K562 (cell line): Measurements from ENCODE around the gene MRPL27. TPM values are rescaled to one million over a fixed set of nuclear protein-coding genes. Genes with fewer than 3 reads are reported as not detected.

Experiments
- ARID1B ChIP-seq: fragments of 450-650 bp; IDR thresholded peaks from 2 replicates; pipeline ENCODE4 v1.6.1; 2016; ENCODE audit warnings: antibody characterized with exemption, mild to moderate bottlenecking, inconsistent platforms
- BACH1 ChIP-seq: fragments of 200-800 bp; sonication (Bioruptor generic); IDR thresholded peaks from 2 replicates; pipeline ENCODE4 v1.6.1; 2016; ENCODE audit warnings: missing genetic modification characterization, missing compliant biosample characterization
- CTBP1 ChIP-seq: fragments of 450-650 bp; IDR thresholded peaks from 2 replicates; pipeline ENCODE4 v1.6.1; 2016; ENCODE audit warnings: borderline replicate concordance
- EWSR1 ChIP-seq: fragments of 450-650 bp; IDR thresholded peaks from 2 replicates; pipeline ENCODE4 v1.6.1; 2018; ENCODE audit warnings: borderline replicate concordance, mild to moderate bottlenecking, low read depth, moderate library complexity; ENCODE audit not compliant: partially characterized antibody
- GABPB1 ChIP-seq: sonication (generic); formaldehyde crosslinking; IDR thresholded peaks from 2 replicates; pipeline ENCODE4 v1.8.0; 2022; ENCODE audit warnings: mild to moderate bottlenecking, missing genetic modification reagents
- HDAC6 ChIP-seq: IDR thresholded peaks from 2 replicates; pipeline ENCODE4 v1.6.1; 2012; ENCODE audit warnings: low read depth, mild to moderate bottlenecking, control low read depth, inconsistent platforms, low read length, moderate library complexity
- NKRF ChIP-seq: fragments of 450-650 bp; IDR thresholded peaks from 2 replicates; pipeline ENCODE4 v1.6.1; 2016; ENCODE audit warnings: borderline replicate concordance
- POLR2H ChIP-seq: IDR thresholded peaks from 2 replicates; pipeline ENCODE4 v1.6.1; 2016; ENCODE audit warnings: missing genetic modification characterization, low read depth, mild to moderate bottlenecking, control low read depth, missing compliant biosample characterization, moderate library complexity
- POU5F1 ChIP-seq: fragments of 150-350 bp; IDR thresholded peaks from 2 replicates; pipeline ENCODE4 v1.6.1; 2014; ENCODE audit warnings: borderline replicate concordance, low read length, low read depth, mild to moderate bottlenecking; ENCODE audit not compliant: partially characterized antibody
- REST ChIP-seq, 2 experiments: fragments of 450-650 bp; formaldehyde crosslinking in 1 of 2; IDR thresholded peaks; 2 replicates each; pipeline versions ENCODE4 v1.4.0 to v1.6.1; 2014 to 2020; ENCODE audit warnings: mild to moderate bottlenecking in 2 of 2, borderline replicate concordance in 1 of 2, low read depth in 1 of 2
- SMC3 ChIP-seq: conservative IDR thresholded peaks from 2 replicates; pipeline ENCODE4 v1.6.1; 2011; ENCODE audit warnings: low read depth, low read length, improper control_type of control experiment; ENCODE audit not compliant: insufficient read depth
- SRSF9 ChIP-seq: fragments of 200-400 bp; formaldehyde crosslinking; IDR thresholded peaks from 2 replicates; pipeline ENCODE4 v1.6.1; 2017; ENCODE audit warnings: low read depth, low read length, borderline replicate concordance
- USF1 ChIP-seq: sonication (generic); formaldehyde crosslinking; IDR thresholded peaks from 2 replicates; pipeline ENCODE4 v1.9.0; 2022; ENCODE audit warnings: mild to moderate bottlenecking, missing genetic modification reagents
- ZBTB1 ChIP-seq: sonication (generic); formaldehyde crosslinking; IDR thresholded peaks from 2 replicates; pipeline ENCODE4 v1.8.1; 2023; ENCODE audit warnings: missing genetic modification reagents, low read depth, mild to moderate bottlenecking, borderline replicate concordance
- ZNF584 ChIP-seq: fragments of 200-800 bp; sonication (Bioruptor generic); IDR thresholded peaks from 2 replicates; pipeline ENCODE4 v1.6.1; 2016; ENCODE audit warnings: low read depth, mild to moderate bottlenecking, missing genetic modification characterization, missing compliant biosample characterization
- ZNF707 ChIP-seq: fragments of 250-450 bp; sonication (Bioruptor Pico); conservative IDR thresholded peaks from 2 replicates; pipeline ENCODE4 v1.8.0; 2022; ENCODE audit warnings: inconsistent platforms, mild to moderate bottlenecking, moderate library complexity
- polyA plus RNA-seq, 8 experiments: library from polyadenylated mRNA; depleted of rRNA in 4 of 8; stranded (reverse) in 5 of 8; unstranded in 3 of 8; fragments of >200 nt; fragmentation: Nextera tagmentation in 2 of 8; fragmentation: Illumina TruSeq in 1 of 8; extraction: Ambion mirVana in 2 of 8; extraction: Trizol in 1 of 8; gene quantifications; 2 replicates each; pipeline versions ENCODE4 v1.2.1 to v1.2.3, GENCODE V29; 2011 to 2014; ENCODE audit warnings: inconsistent platforms in 1 of 8, missing spikeins in 1 of 8
- total RNA-seq, 7 experiments: library from RNA; depleted of rRNA in 6 of 7; stranded (reverse); fragments of >200 nt in 6 of 7; fragmentation: Illumina TruSeq in 2 of 7; extraction: Trizol in 2 of 7; gene quantifications; 2 replicates each; pipeline versions ENCODE4 v1.2.1 to v1.2.3, GENCODE V29; 2011 to 2021; ENCODE audit warnings: low replicate concordance in 1 of 7

Gene MRPL27
- total and polyA plus RNA-seq, 9 of the 15 experiments (the other 6 are each of a cell fraction or from before 2014, with no cell fraction given) = 96.3 to 401 (median 142) TPM

GRCh38 chr17:50421308-50422051 is 48.5 kb upstream of the MRPL27 start (continued):
- TF ChIP-seq SRSF9 = no peak
- TF ChIP-seq USF1 (CRISPR knock-in tag) = no peak
- no peak for TF ChIP-seq ZBTB1 (CRISPR knock-in tag)
- no peak for TF ChIP-seq POU5F1
- TF ChIP-seq POLR2H (tag) = no peak; the same call in 1 of the 2 replicates
- TF ChIP-seq ZNF707 = no peak
- no peak for TF ChIP-seq NKRF
- no peak for TF ChIP-seq CTBP1
- no peak for TF ChIP-seq EWSR1
- TF ChIP-seq ZNF584 (CRISPR knock-in tag) = no peak
- 0 out of 2 replicates have a peak, but pooled peaks have one; percentile 59 for TF ChIP-seq BACH1 (tag)
- no peak for TF ChIP-seq ARID1B
- no peak for TF ChIP-seq REST (IDR thresholded peaks at IDR 0.05; ENCODE audit: borderline replicate concordance)
- no peak for TF ChIP-seq REST (CRISPR knock-in tag; IDR thresholded peaks at IDR 0.05; ENCODE audit: low read depth)
- no peak for TF ChIP-seq HDAC6
- TF ChIP-seq GABPB1 (CRISPR knock-in tag) = no peak
- no peak for TF ChIP-seq SMC3
